Loucy (cell line): ENCODE measurements around the gene FRMD4A.

ENCODE experiments used
- H2AFZ ChIP-seq: fragments of 200-600 bp; sonication (generic); 2 replicates; pipeline ENCODE4 v1.6.0; 2016; ENCODE audit warnings: antibody characterized with exemption, mild to moderate bottlenecking, low read length, moderate library complexity
- H3F3A ChIP-seq: fragments of 200-600 bp; 2 replicates; pipeline ENCODE4 v1.6.0; 2016; ENCODE audit warnings: antibody characterized with exemption, low read depth, mild to moderate bottlenecking
- H3K27me3 ChIP-seq: fragments of 200-600 bp; sonication (generic); 2 replicates; pipeline ENCODE4 v1.6.1; 2014; ENCODE audit warnings: low read length, mild to moderate bottlenecking; ENCODE audit not compliant: insufficient read depth, poor library complexity, severe bottlenecking
- H3K36me3 ChIP-seq: fragments of 200-600 bp; sonication (generic); 2 replicates; pipeline ENCODE4 v1.6.1; 2016; ENCODE audit warnings: low read length; ENCODE audit not compliant: insufficient read depth
- H3K4me1 ChIP-seq: fragments of 200-600 bp; sonication (generic); 2 replicates; pipeline ENCODE4 v1.5.1; 2014; ENCODE audit warnings: low read length, mild to moderate bottlenecking; ENCODE audit not compliant: insufficient read depth, poor library complexity, severe bottlenecking
- H3K4me2 ChIP-seq: fragments of 200-600 bp; sonication (generic); 2 replicates; pipeline ENCODE4 v1.6.0; 2014; ENCODE audit warnings: antibody characterized with exemption, low read length, low read depth, mild to moderate bottlenecking; ENCODE audit not compliant: poor library complexity, severe bottlenecking
- H3K4me3 ChIP-seq: fragments of 200-600 bp; sonication (generic); 2 replicates; pipeline ENCODE4 v1.5.1; 2014; ENCODE audit warnings: low read length, mild to moderate bottlenecking, mixed read lengths; ENCODE audit not compliant: poor library complexity, severe bottlenecking
- H3K79me2 ChIP-seq: fragments of 200-600 bp; sonication (generic); 2 replicates; pipeline ENCODE4 v1.6.1; 2014; ENCODE audit warnings: low read length; ENCODE audit not compliant: insufficient read depth
- H3K9ac ChIP-seq: fragments of 200-600 bp; sonication (generic); 2 replicates; pipeline ENCODE4 v1.6.0; 2014; ENCODE audit warnings: mild to moderate bottlenecking, low read depth, low read length, moderate library complexity; ENCODE audit not compliant: poor library complexity, severe bottlenecking
- H3K9me2 ChIP-seq: fragments of 200-600 bp; sonication (generic); replicated peaks from 2 replicates; pipeline ENCODE4 v1.6.1; 2016; ENCODE audit warnings: low read depth, low read length, mixed read lengths
- H3K9me3 ChIP-seq: fragments of 200-600 bp; sonication (generic); 2 replicates; pipeline ENCODE4 v1.6.1; 2014; ENCODE audit warnings: mild to moderate bottlenecking, antibody characterized with exemption, low read length, low read depth; ENCODE audit not compliant: insufficient read depth
- H4K20me1 ChIP-seq: fragments of 200-600 bp; sonication (generic); 2 replicates; pipeline ENCODE4 v1.6.0; 2014; ENCODE audit warnings: antibody characterized with exemption, low read length, mild to moderate bottlenecking; ENCODE audit not compliant: insufficient read depth, poor library complexity, severe bottlenecking
- EZH2phosphoT487 ChIP-seq: fragments of 200-600 bp; IDR thresholded peaks from 2 replicates; pipeline ENCODE4 v1.6.1; 2018; ENCODE audit warnings: antibody characterized with exemption, mild to moderate bottlenecking, moderate library complexity, borderline replicate concordance
- TF ChIP-seq, protein P1 (sequence below): fragments of 200-600 bp; sonication (generic); conservative IDR thresholded peaks from 2 replicates; pipeline ENCODE4 v1.5.1; 2014; ENCODE audit warnings: mild to moderate bottlenecking, antibody characterized with exemption, low read length

Gene FRMD4A

DNA sequence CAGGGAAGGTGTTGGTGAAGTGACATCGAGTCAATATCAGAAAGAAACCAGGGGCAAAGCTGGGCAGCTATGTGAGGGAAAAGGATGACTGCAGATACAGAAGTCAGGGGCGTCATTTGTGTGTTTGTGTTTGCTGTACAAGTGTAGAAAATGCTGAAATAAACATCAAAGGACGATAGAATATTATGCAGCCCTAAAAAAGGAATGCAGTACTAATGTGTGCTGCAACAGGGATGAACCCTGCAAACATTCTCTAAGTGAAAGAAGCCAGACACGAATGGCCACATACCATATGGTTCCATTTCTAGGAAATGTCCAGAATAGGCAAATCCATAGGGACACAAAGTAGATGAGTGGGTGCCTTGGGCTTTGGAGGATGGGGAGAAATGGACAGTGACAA lies 610.0 kb downstream of the FRMD4A start:
- Histone ChIP-seq H4K20me1 (no peaks in the 10 kb centered on the region), H3K9me3 (no peaks in the 10 kb centered on the region), H3K9me2 (no peaks in the 10 kb centered on the region), H3K9ac (no peak overlapping the region), H3K4me2 (no peak overlapping the region), H3K79me2 (no peaks in the 10 kb centered on the region), H2AFZ (no peak overlapping the region), H3K4me1 (peaks cover 15% of the 10 kb centered on the region), H3K4me3 (no peak overlapping the region), H3K27me3 (no peaks in the 10 kb centered on the region), H3K36me3 (no peaks in the 10 kb centered on the region), H3F3A (no peaks in the 10 kb centered on the region)
- TF ChIP-seq EZH2phosphoT487: no peak
- TF ChIP-seq, protein P1, sequence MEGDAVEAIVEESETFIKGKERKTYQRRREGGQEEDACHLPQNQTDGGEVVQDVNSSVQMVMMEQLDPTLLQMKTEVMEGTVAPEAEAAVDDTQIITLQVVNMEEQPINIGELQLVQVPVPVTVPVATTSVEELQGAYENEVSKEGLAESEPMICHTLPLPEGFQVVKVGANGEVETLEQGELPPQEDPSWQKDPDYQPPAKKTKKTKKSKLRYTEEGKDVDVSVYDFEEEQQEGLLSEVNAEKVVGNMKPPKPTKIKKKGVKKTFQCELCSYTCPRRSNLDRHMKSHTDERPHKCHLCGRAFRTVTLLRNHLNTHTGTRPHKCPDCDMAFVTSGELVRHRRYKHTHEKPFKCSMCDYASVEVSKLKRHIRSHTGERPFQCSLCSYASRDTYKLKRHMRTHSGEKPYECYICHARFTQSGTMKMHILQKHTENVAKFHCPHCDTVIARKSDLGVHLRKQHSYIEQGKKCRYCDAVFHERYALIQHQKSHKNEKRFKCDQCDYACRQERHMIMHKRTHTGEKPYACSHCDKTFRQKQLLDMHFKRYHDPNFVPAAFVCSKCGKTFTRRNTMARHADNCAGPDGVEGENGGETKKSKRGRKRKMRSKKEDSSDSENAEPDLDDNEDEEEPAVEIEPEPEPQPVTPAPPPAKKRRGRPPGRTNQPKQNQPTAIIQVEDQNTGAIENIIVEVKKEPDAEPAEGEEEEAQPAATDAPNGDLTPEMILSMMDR: no peak

DNA sequence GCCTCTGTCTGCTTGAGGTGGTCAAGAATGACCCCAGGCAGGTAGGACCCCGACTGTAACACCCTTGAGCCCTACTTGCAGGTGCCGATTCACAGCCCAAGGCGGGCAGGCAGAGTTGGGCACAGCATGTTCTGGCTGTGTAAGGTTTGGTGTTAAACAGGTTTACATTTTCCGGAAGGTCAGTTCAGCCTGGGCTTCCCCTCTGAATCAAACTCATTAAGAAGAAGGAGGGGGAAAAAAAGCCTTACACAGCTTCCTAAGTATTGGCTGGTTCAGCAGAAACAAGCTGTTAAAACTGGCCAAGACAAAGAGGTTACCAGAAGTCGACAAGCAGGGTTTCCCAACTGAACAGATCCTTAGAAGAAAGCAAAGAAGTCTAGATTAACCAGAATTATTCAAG lies 611.3 kb downstream of the FRMD4A start:
- Histone ChIP-seq H4K20me1 (no peaks in the 10 kb centered on the region), H3K36me3 (no peaks in the 10 kb centered on the region), H3K9me3 (no peaks in the 10 kb centered on the region), H3K79me2 (no peaks in the 10 kb centered on the region), H3F3A (no peaks in the 10 kb centered on the region), H3K9me2 (no peaks in the 10 kb centered on the region), H3K4me1 (peaks cover 15% of the 10 kb centered on the region), H2AFZ (no peak overlapping the region), H3K4me2 (no peak overlapping the region), H3K9ac (no peak overlapping the region), H3K4me3 (no peak overlapping the region), H3K27me3 (no peaks in the 10 kb centered on the region)
- TF ChIP-seq, protein P1: no peak
- no peak for TF ChIP-seq EZH2phosphoT487

GRCh38 chr10:13718820-13719219 lies 611.9 kb downstream of the FRMD4A start:
- H3K79me2 ChIP-seq: no peaks in the 10 kb centered on the region
- TF ChIP-seq, protein P1: no peak
- no peak for TF ChIP-seq EZH2phosphoT487
- H3K9ac ChIP-seq: peak overlapping the region; percentile 58
- peak overlapping the region; percentile 80 for H3K4me2 ChIP-seq
- no peaks in the 10 kb centered on the region for H3K36me3 ChIP-seq
- H3K9me3 ChIP-seq: no peaks in the 10 kb centered on the region
- no peak overlapping the region for H2AFZ ChIP-seq
- no peaks in the 10 kb centered on the region for H3K9me2 ChIP-seq
- no peaks in the 10 kb centered on the region for H3F3A ChIP-seq
- H3K27me3 ChIP-seq: no peaks in the 10 kb centered on the region
- H3K4me1 ChIP-seq: peaks cover 15% of the 10 kb centered on the region
- peak overlapping the region; percentile 67 for H3K4me3 ChIP-seq
- H4K20me1 ChIP-seq: no peaks in the 10 kb centered on the region
